GM23248 (cell line): ENCODE data around the gene PAK1. TPM values are rescaled to one million over a fixed set of nuclear protein-coding genes. Genes with fewer than 3 reads are reported as not detected.

Experiments
- DNase-seq: peaks from one replicate; pipeline ENCODE4 v3.0.0-alpha.2; 2015
- H2AFZ ChIP-seq: fragments of 200-600 bp; sonication (generic); 2 replicates; pipeline ENCODE4 v1.6.1; 2016; ENCODE audit warnings: antibody characterized with exemption
- H3F3A ChIP-seq: fragments of 200-600 bp; sonication (generic); 2 replicates; pipeline ENCODE4 v1.6.1; 2016; ENCODE audit warnings: mild to moderate bottlenecking, antibody characterized with exemption, mixed run types; ENCODE audit not compliant: insufficient read depth
- H3K27ac ChIP-seq: fragments of 200-600 bp; sonication (generic); 2 replicates; pipeline ENCODE4 v1.5.1; 2016; ENCODE audit warnings: mild to moderate bottlenecking
- H3K27me3 ChIP-seq: fragments of 200-600 bp; sonication (generic); replicated peaks from 2 replicates; pipeline ENCODE4 v1.6.1; 2016; ENCODE audit warnings: mild to moderate bottlenecking; ENCODE audit not compliant: insufficient read depth
- H3K36me3 ChIP-seq: fragments of 200-600 bp; sonication (generic); 2 replicates; pipeline ENCODE4 v1.6.1; 2016; ENCODE audit warnings: low read depth, mild to moderate bottlenecking
- H3K4me1 ChIP-seq: fragments of 200-600 bp; sonication (generic); 2 replicates; pipeline ENCODE4 v1.6.1; 2016; ENCODE audit warnings: mild to moderate bottlenecking; ENCODE audit not compliant: insufficient read depth
- H3K4me2 ChIP-seq: fragments of 200-600 bp; sonication (generic); one replicate; pipeline ENCODE4 v1.6.1; 2016; ENCODE audit warnings: mild to moderate bottlenecking; ENCODE audit not compliant: unreplicated experiment
- H3K4me3 ChIP-seq: fragments of 200-600 bp; sonication (generic); 2 replicates; pipeline ENCODE4 v1.5.1; 2016; ENCODE audit warnings: mild to moderate bottlenecking
- H3K79me2 ChIP-seq: fragments of 200-600 bp; sonication (generic); 2 replicates; pipeline ENCODE4 v1.6.1; 2016; ENCODE audit warnings: mild to moderate bottlenecking; ENCODE audit not compliant: insufficient read depth
- H3K9ac ChIP-seq: fragments of 200-600 bp; sonication (generic); 2 replicates; pipeline ENCODE4 v1.6.1; 2016; ENCODE audit warnings: mild to moderate bottlenecking
- H3K9me2 ChIP-seq: fragments of 200-600 bp; sonication (generic); 2 replicates; pipeline ENCODE4 v1.6.1; 2016; ENCODE audit warnings: mixed run types, mild to moderate bottlenecking, moderate library complexity; ENCODE audit not compliant: insufficient read depth
- H3K9me3 ChIP-seq: fragments of 200-600 bp; sonication (generic); one replicate; pipeline ENCODE4 v1.6.1; 2017; ENCODE audit warnings: low read depth
- H4K20me1 ChIP-seq: fragments of 200-600 bp; sonication (generic); 2 replicates; pipeline ENCODE4 v1.6.0; 2016; ENCODE audit not compliant: insufficient read depth
- EZH2 ChIP-seq: fragments of 200-600 bp; sonication (generic); IDR thresholded peaks from 2 replicates; pipeline ENCODE4 v1.6.1; 2018; ENCODE audit warnings: antibody characterized with exemption, mild to moderate bottlenecking; ENCODE audit not compliant: insufficient read depth, poor library complexity, severe bottlenecking
- EZH2phosphoT487 ChIP-seq: fragments of 200-600 bp; sonication (generic); IDR thresholded peaks from 2 replicates; pipeline ENCODE4 v1.6.1; 2018; ENCODE audit warnings: antibody characterized with exemption, moderate library complexity, mild to moderate bottlenecking, low read depth; ENCODE audit not compliant: insufficient read depth
- WGBS, 2 experiments: methylation state at CpG; one replicate each; pipeline ENCODE4 v1.1.6; 2015 to 2017; ENCODE audit warnings: low lambda C conversion rate in 2 of 2, low coverage in 1 of 2; ENCODE audit errors: missing lambda C conversion rate in 2 of 2; 5-methylcytosine and 5-hydroxymethylcytosine counted together
- in situ Hi-C: fragments of 300-500 bp; cut with MboI; formaldehyde crosslinking; loops from 2 replicates; pipeline ENCODE4 v1.15.0; 2020
- polyA plus RNA-seq: library from polyadenylated mRNA; unstranded; fragments of >200 nt; fragmentation: Nextera tagmentation; extraction: Ambion mirVana; gene quantifications from 2 replicates; pipeline ENCODE4 v1.2.1, GENCODE V29; 2016
- total RNA-seq: library from RNA; depleted of rRNA; stranded (reverse); fragments of >200 nt; shearing (Covaris generic); gene quantifications from 2 replicates; pipeline ENCODE4 v1.2.3, GENCODE V29; 2014

Gene PAK1
- total and polyA plus RNA-seq, 2 experiments from 2014 or later: 20.3 to 23.8 TPM

- peaks cover 11% of the 10 kb centered on the region for H3K4me1 ChIP-seq
- no peaks in the 10 kb centered on the region for H3K9me3 ChIP-seq
- no peak overlapping the region for H3K9ac ChIP-seq
- 78 to 89% methylated on average over 4 of the region's 4 CpGs for WGBS, 2 experiments
- peaks cover 12% of the 10 kb centered on the region for H3F3A ChIP-seq
- no peak overlapping the region for H3K4me2 ChIP-seq
- no peaks in the 10 kb centered on the region for H3K36me3 ChIP-seq
- H3K9me2 ChIP-seq: no peaks in the 10 kb centered on the region
- no peaks in the 10 kb centered on the region for H4K20me1 ChIP-seq
- H2AFZ ChIP-seq: no peak overlapping the region
- H3K27me3 ChIP-seq: no peaks in the 10 kb centered on the region; the same call in 1 of the 2 replicates
- no peak for DNase-seq
- no peak overlapping the region for H3K4me3 ChIP-seq
- H3K27ac ChIP-seq: no peak overlapping the region
- in situ Hi-C loops: no loop called here
- no peak for TF ChIP-seq EZH2phosphoT487
- H3K79me2 ChIP-seq: no peaks in the 10 kb centered on the region
These were observed 184.2 kb downstream of the PAK1 start for GRCh38 chr11:77289737-77290136.

- Histone ChIP-seq H3K9me3 (no peaks in the 10 kb centered on the region), H2AFZ (no peak overlapping the region), H3K36me3 (no peaks in the 10 kb centered on the region), H3K9me2 (no peaks in the 10 kb centered on the region), H3F3A (peaks cover 12% of the 10 kb centered on the region), H4K20me1 (no peaks in the 10 kb centered on the region), H3K27me3 (no peaks in the 10 kb centered on the region; the same call in 1 of the 2 replicates), H3K79me2 (no peaks in the 10 kb centered on the region), H3K4me1 (peaks cover 11% of the 10 kb centered on the region), H3K4me2 (peak overlapping the region; percentile 56), H3K27ac (peak overlapping the region; percentile 24), H3K9ac (no peak overlapping the region), H3K4me3 (0 out of 2 replicates have a peak overlapping the region, but pooled peaks have one; percentile 0)
- whole genome bisulfite sequencing, 2 experiments: 21% methylated on average over 5 of the region's 5 CpGs
- no peak for TF ChIP-seq EZH2
- in situ Hi-C loops: no loop called here
- DNase-seq: peak; percentile 95
These were observed 186.2 kb downstream of the PAK1 start for GRCh38 chr11:77287615-77288273.

GRCh38 chr11:77287136-77287535 is 186.8 kb downstream of the PAK1 start:
- 69 to 73% methylated on average over 3 of the region's 3 CpGs for WGBS, 2 experiments
- H3K4me2 ChIP-seq: peak overlapping the region; percentile 56
- H3K36me3 ChIP-seq: no peaks in the 10 kb centered on the region
- H3K79me2 ChIP-seq: no peaks in the 10 kb centered on the region
- no peaks in the 10 kb centered on the region; the same call in 1 of the 2 replicates for H3K27me3 ChIP-seq
- peaks cover 12% of the 10 kb centered on the region for H3F3A ChIP-seq
- 0 out of 2 replicates have a peak overlapping the region, but pooled peaks have one; percentile 0 for H3K4me3 ChIP-seq
- in situ Hi-C loops: no loop called here
- no peak for TF ChIP-seq EZH2phosphoT487
- no peak for TF ChIP-seq EZH2
- no peak overlapping the region for H3K9ac ChIP-seq
- no peaks in the 10 kb centered on the region for H3K9me2 ChIP-seq
- peaks cover 11% of the 10 kb centered on the region for H3K4me1 ChIP-seq
- no peaks in the 10 kb centered on the region for H3K9me3 ChIP-seq
- peak overlapping the region; percentile 24 for H3K27ac ChIP-seq
- H2AFZ ChIP-seq: no peak overlapping the region
- no peaks in the 10 kb centered on the region for H4K20me1 ChIP-seq
- DNase-seq: peak; percentile 30

GRCh38 chr11:77284476-77285468 is 189.1 kb downstream of the PAK1 start:
- H3K4me1 ChIP-seq: peaks cover 11% of the 10 kb centered on the region
- H3K79me2 ChIP-seq: no peaks in the 10 kb centered on the region
- no peak overlapping the region for H3K4me2 ChIP-seq
- H3F3A ChIP-seq: peaks cover 12% of the 10 kb centered on the region
- H3K36me3 ChIP-seq: no peaks in the 10 kb centered on the region
- in situ Hi-C loops: no loop called here
- no peak overlapping the region for H2AFZ ChIP-seq
- H3K9me2 ChIP-seq: no peaks in the 10 kb centered on the region
- H3K9ac ChIP-seq: no peak overlapping the region
- no peaks in the 10 kb centered on the region for H4K20me1 ChIP-seq
- no peak overlapping the region for H3K27ac ChIP-seq
- 95% methylated on average over 6 of the region's 6 CpGs for WGBS, 2 experiments
- H3K27me3 ChIP-seq: no peaks in the 10 kb centered on the region
- no peak for DNase-seq
- no peaks in the 10 kb centered on the region for H3K9me3 ChIP-seq
- no peak overlapping the region for H3K4me3 ChIP-seq
- TF ChIP-seq EZH2: no peak
- TF ChIP-seq EZH2phosphoT487: no peak
